CD4-positive, alpha-beta T cell treated with Interleukin-6 at 100 ng/mL for 8 hours (primary cell): Measurements from ENCODE around the gene FAM210B.
A peak's percentile ranks its signal among the peaks of the same experiment; 100 is the strongest.
"Not testable (repeated sequence)": the region's sequence is repeated elsewhere in the genome, so short reads cannot be mapped to it uniquely, and the experiment has no call there.

Experiments used
- DNase-seq: peaks from one replicate; pipeline ENCODE4 v3.0.0-alpha.2; 2020; ENCODE audit warnings: mixed read lengths, low spot score

FAM210B gene

GRCh38 chr20:56358600-56359211 is at the start of gene FAM210B:
FAM210B (plus strand) TSS chr20:56358974; CDS start chr20:56359006, 32 bp downstream.
- peak; percentile 86 for DNase-seq

GRCh38 chr20:56316051-56316450 is 42.7 kb upstream of the FAM210B start:
- DNase-seq, result no peak

- no peak for DNase-seq
These were observed 42.3 kb upstream of the FAM210B start for GRCh38 chr20:56316483-56316882.

GRCh38 chr20:56322681-56323080 is 36.1 kb upstream of the FAM210B start:
- DNase-seq, result no peak

- DNase-seq, result no peak
These were observed 35.6 kb upstream of the FAM210B start for GRCh38 chr20:56323206-56323605.

GRCh38 chr20:56323656-56324055 is 35.1 kb upstream of the FAM210B start:
- DNase-seq, result no peak

GRCh38 chr20:56324806-56325205 is 34.0 kb upstream of the FAM210B start:
- no peak for DNase-seq

- DNase-seq, result no peak
These were observed 29.9 kb upstream of the FAM210B start for GRCh38 chr20:56328861-56329260.

- not testable (repeated sequence) for DNase-seq
These were observed 22.1 kb upstream of the FAM210B start for GRCh38 chr20:56336709-56337108.

- no peak for DNase-seq
These were observed 16.0 kb upstream of the FAM210B start for GRCh38 chr20:56342783-56343182.

- DNase-seq, result no peak
These were observed 14.9 kb upstream of the FAM210B start for GRCh38 chr20:56343861-56344381.

GRCh38 chr20:56345911-56346310 is 12.9 kb upstream of the FAM210B start:
- DNase-seq, result no peak

GRCh38 chr20:56347628-56348304 is 11.0 kb upstream of the FAM210B start:
- no peak for DNase-seq

- DNase-seq, result no peak
These were observed 10.5 kb upstream of the FAM210B start for GRCh38 chr20:56348305-56348693.

GRCh38 chr20:56348746-56349145 is 10.0 kb upstream of the FAM210B start:
- DNase-seq, result no peak

GRCh38 chr20:56350842-56351241 is 7.9 kb upstream of the FAM210B start:
- DNase-seq, result no peak

- no peak for DNase-seq
These were observed 6.3 kb upstream of the FAM210B start for GRCh38 chr20:56352345-56353055.

- no peak for DNase-seq
These were observed 5.4 kb upstream of the FAM210B start for GRCh38 chr20:56353356-56353755.

GRCh38 chr20:56358070-56358469 is 704 bp upstream of the FAM210B start:
- DNase-seq, result no peak

- DNase-seq, result no peak
These were observed 698 bp downstream of the FAM210B start for GRCh38 chr20:56359212-56360132.

GRCh38 chr20:56360133-56360907 is 1.5 kb downstream of the FAM210B start:
- no peak for DNase-seq
